AG04450 (cell line): Measurements from ENCODE around the gene BMPR1A. TPM values are rescaled to one million over a fixed set of nuclear protein-coding genes. Genes with fewer than 3 reads are reported as not detected.

Experiments used
- CTCF ChIA-PET: fragments of 300-600, 350-600 bp; formaldehyde crosslinking; extraction: SDS; loops from one replicate; lab custom pipeline; 2022; ENCODE audit warnings: antibody characterized with exemption, inconsistent platforms; lab: Charles Lee
- POLR2A ChIA-PET: fragments of 350-600 bp; formaldehyde crosslinking; extraction: SDS; loops from one replicate; lab custom pipeline; 2021; ENCODE audit warnings: antibody characterized with exemption, inconsistent platforms; lab: Yijun Ruan, JAX
- DNase-seq: peaks from one replicate; pipeline ENCODE4 v3.0.0-alpha.2; 2011; ENCODE audit warnings: low read depth, low spot score
- H3K27ac ChIP-seq: one replicate; pipeline ENCODE4 v1.5.1; 2012; ENCODE audit warnings: low read depth, low read length, control low read depth
- H3K27me3 ChIP-seq: one replicate; pipeline ENCODE4 v1.6.0; 2012; ENCODE audit warnings: low read length; ENCODE audit not compliant: control insufficient read depth, insufficient read depth
- H3K4me3 ChIP-seq: 2 replicates; pipeline ENCODE4 v1.5.1; 2011; ENCODE audit warnings: mild to moderate bottlenecking, low read depth, low read length, control low read depth
- H3K9me3 ChIP-seq: 2 replicates; pipeline ENCODE4 v1.5.1; 2012; ENCODE audit warnings: low read length; ENCODE audit not compliant: control insufficient read depth, insufficient read depth
- polyA plus RNA-seq: library from polyadenylated mRNA; depleted of rRNA; stranded (reverse); fragments of >200 nt; gene quantifications from 2 replicates; pipeline ENCODE4 v1.2.3, GENCODE V29; 2011; rRNA removed
- small RNA-seq: library from RNA; depleted of rRNA; stranded (forward); fragments of <200 nt; gene quantifications from one replicate; pipeline ENCODE3, GENCODE V24; 2012; ENCODE audit warnings: low read depth; ENCODE audit not compliant: insufficient read length
- TF ChIP-seq, protein P1 (sequence below): IDR thresholded peaks from 2 replicates; pipeline ENCODE4 v1.5.1; 2011; ENCODE audit warnings: low read depth, low read length, control low read depth, inconsistent platforms

The BMPR1A gene
- polyA plus RNA-seq, 1 experiment = 41.9 TPM

- Histone ChIP-seq H3K9me3 (no peaks in the 10 kb centered on the region), H3K27me3 (no peaks in the 10 kb centered on the region), H3K27ac (no peak overlapping the region), H3K4me3 (no peak overlapping the region)
- ChIA-PET CTCF (no interaction called here), POLR2A (no interaction called here)
- TF ChIP-seq, protein P1, sequence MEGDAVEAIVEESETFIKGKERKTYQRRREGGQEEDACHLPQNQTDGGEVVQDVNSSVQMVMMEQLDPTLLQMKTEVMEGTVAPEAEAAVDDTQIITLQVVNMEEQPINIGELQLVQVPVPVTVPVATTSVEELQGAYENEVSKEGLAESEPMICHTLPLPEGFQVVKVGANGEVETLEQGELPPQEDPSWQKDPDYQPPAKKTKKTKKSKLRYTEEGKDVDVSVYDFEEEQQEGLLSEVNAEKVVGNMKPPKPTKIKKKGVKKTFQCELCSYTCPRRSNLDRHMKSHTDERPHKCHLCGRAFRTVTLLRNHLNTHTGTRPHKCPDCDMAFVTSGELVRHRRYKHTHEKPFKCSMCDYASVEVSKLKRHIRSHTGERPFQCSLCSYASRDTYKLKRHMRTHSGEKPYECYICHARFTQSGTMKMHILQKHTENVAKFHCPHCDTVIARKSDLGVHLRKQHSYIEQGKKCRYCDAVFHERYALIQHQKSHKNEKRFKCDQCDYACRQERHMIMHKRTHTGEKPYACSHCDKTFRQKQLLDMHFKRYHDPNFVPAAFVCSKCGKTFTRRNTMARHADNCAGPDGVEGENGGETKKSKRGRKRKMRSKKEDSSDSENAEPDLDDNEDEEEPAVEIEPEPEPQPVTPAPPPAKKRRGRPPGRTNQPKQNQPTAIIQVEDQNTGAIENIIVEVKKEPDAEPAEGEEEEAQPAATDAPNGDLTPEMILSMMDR = no peak
- no peak for DNase-seq
These were observed 225.3 kb downstream of the BMPR1A start for GRCh38 chr10:86981716-86982115.

Small RNAs within 50 kb of the gene (small RNA-seq; reads per million reads assigned to genes)
- not detected for gene RNU1-19P

Other genes starting within 250 kb of the BMPR1A start
- gene WAPL, start 234.8 kb upstream of the BMPR1A start, polyA plus RNA-seq = 20.0 and 24.5 TPM in 2 replicates
- gene OPN4, start 102.1 kb upstream of the BMPR1A start, polyA plus RNA-seq = not detected in 2 replicates
- gene LDB3, start 88.1 kb upstream of the BMPR1A start, polyA plus RNA-seq = 0.46 and 0.60 TPM in 2 replicates
- gene MMRN2, start 201.0 kb downstream of the BMPR1A start, polyA plus RNA-seq = 0.55 and 0.69 TPM in 2 replicates
- 4.6 and 5.3 TPM in 2 replicates for gene SNCG, start 202.0 kb downstream of the BMPR1A start, polyA plus RNA-seq
- gene ADIRF, start 211.9 kb downstream of the BMPR1A start, polyA plus RNA-seq = 3.9 and 5.9 TPM in 2 replicates